CD4-positive, alpha-beta T cell (primary cell): Measurements from ENCODE around the gene EP400. TPM values are rescaled to one million over a fixed set of nuclear protein-coding genes. Genes with fewer than 3 reads are reported as not detected.

Experiments
- ATAC-seq: fragments of 200-7000 bp; cut with Tn5 transposase; one replicate; pipeline ENCODE4 v1.10.0; 2022; ENCODE audit warnings: mild to moderate bottlenecking; ENCODE audit not compliant: poor library complexity
- CTCF ChIA-PET: fragments of 350-600 bp; sonication (Branson Sonifier 250); formaldehyde crosslinking; loops from one replicate; lab custom pipeline; 2021; ENCODE audit warnings: antibody characterized with exemption, inconsistent platforms; lab: Charles Lee
- POLR2A ChIA-PET: fragments of 350-600 bp; sonication (Branson Sonifier 250); formaldehyde crosslinking; loops from one replicate; lab custom pipeline; 2021; ENCODE audit warnings: antibody characterized with exemption, inconsistent platforms; lab: Charles Lee
- DNase-seq, 14 experiments: peaks; one replicate each; pipeline ENCODE4 v3.0.0-alpha.2; 2013 to 2020; ENCODE audit warnings: mixed read lengths in 2 of 14
- H3K27ac ChIP-seq, 2 donors: one replicate each; pipeline versions ENCODE4 v1.5.1 to v1.7.0; 2013; ENCODE audit warnings: low read length in 2 of 2, low read depth in 1 of 2, mild to moderate bottlenecking in 1 of 2
- H3K27me3 ChIP-seq, 2 experiments: 1 replicate in 1 of 2; 2 replicates in 1 of 2; pipeline versions ENCODE4 v1.6.1 to v1.7.0; 2013; ENCODE audit warnings: low read length in 2 of 2, control low read depth in 1 of 2, mild to moderate bottlenecking in 1 of 2, moderate library complexity in 1 of 2; ENCODE audit not compliant: insufficient read depth in 2 of 2, control insufficient read depth in 1 of 2
- H3K36me3 ChIP-seq: one replicate; pipeline ENCODE4 v1.6.1; 2013; ENCODE audit warnings: low read length, control low read depth; ENCODE audit not compliant: insufficient read depth
- H3K4me1 ChIP-seq: one replicate; pipeline ENCODE4 v1.6.1; 2013; ENCODE audit warnings: low read length, control low read depth; ENCODE audit not compliant: insufficient read depth
- H3K4me3 ChIP-seq: one replicate; pipeline ENCODE4 v1.5.1; 2013; ENCODE audit warnings: mild to moderate bottlenecking, low read length, moderate library complexity
- H3K9me3 ChIP-seq, 2 experiments: 1 replicate in 1 of 2; 2 replicates in 1 of 2; pipeline versions ENCODE4 v1.6.1 to v1.7.0; 2013; ENCODE audit warnings: low read length in 2 of 2, mild to moderate bottlenecking in 2 of 2, control low read depth in 1 of 2, moderate library complexity in 1 of 2; ENCODE audit not compliant: control insufficient read depth in 1 of 2, insufficient read depth in 1 of 2
- H3K27ac Mint-ChIP-seq: one replicate; pipeline ENCODE4 v1.8.0; 2020; ENCODE audit warnings: mixed read lengths
- H3K27me3 Mint-ChIP-seq: one replicate; pipeline ENCODE4 v1.8.0; 2021; ENCODE audit warnings: mixed read lengths
- H3K36me3 Mint-ChIP-seq: one replicate; pipeline ENCODE4 v1.8.0; 2021; ENCODE audit warnings: low read depth, mixed read lengths
- H3K4me1 Mint-ChIP-seq: one replicate; pipeline ENCODE4 v1.8.0; 2021; ENCODE audit warnings: low read depth, mixed read lengths
- H3K4me3 Mint-ChIP-seq: one replicate; pipeline ENCODE4 v1.8.0; 2020; ENCODE audit warnings: mild to moderate bottlenecking, mixed read lengths
- H3K9me3 Mint-ChIP-seq: one replicate; pipeline ENCODE4 v1.8.0; 2020; ENCODE audit warnings: mixed read lengths
- intact Hi-C, 2 experiments: fragments of 100-400 bp; cut with DNase I in 1 of 2; cut with micrococcal nuclease in 1 of 2; formaldehyde crosslinking; loops; one replicate each; pipeline versions ENCODE4 v1.15.1 to v1.9.0; 2023 to 2025; cut with DNase I, micrococcal nuclease
- total RNA-seq, 174 experiments: library from RNA in 2 of 174; stranded (reverse) in 2 of 174; gene quantifications; one replicate each; pipeline ENCODE4 v1.2.3 and lab custom pipeline; 2021 to 2026
- TF ChIP-seq, protein P1 (sequence below): fragments of 200-600 bp; IDR thresholded peaks from one replicate; pipeline ENCODE4 v1.8.0; 2022; ENCODE audit warnings: antibody characterized with exemption, mild to moderate bottlenecking

Gene EP400
- total RNA-seq, 2 experiments from 2014 or later: 56.4 to 56.5 TPM

DNA sequence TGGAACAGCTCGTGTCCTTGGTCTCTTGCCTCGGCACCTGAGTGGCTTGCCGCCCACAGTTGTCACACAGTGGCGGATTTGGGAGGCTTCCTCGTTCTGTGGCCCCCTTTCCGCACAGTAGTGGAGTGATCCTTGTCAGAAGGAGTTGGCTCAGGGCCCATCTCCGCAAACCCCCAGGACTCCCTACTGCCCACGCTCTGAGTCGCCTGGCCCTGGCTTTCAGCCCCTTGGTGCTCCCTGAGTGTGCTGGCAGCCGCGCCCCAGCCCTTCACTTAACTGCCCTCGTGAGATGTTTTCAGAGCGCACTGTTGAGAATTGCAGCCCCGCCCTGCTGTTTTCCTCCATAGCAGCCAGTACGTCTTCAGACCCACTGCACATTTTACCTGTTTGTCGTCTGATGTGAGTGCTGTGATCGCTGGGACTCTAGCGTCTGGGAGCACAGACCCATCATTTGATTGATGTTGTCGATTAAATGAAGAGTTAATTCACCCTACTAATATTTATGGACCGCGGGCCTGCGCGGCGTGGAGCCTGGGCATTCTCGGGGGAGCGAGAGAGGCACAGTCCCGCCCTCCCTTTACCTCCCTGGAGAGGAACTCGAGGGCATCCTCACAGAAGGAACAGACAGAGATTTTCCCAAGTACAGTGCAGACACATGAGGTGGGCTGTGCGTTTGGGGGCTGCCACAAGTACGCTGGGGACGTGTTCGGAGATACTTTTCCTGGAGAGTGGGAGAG lies 102.6 kb downstream of the EP400 start:
- no peak overlapping the region for H3K27ac ChIP-seq
- H3K36me3 ChIP-seq: peaks cover 83% of the 10 kb centered on the region
- DNase-seq (no peak), ATAC-seq (no peak)
- no peaks in the 10 kb centered on the region for H3K9me3 Mint-ChIP-seq
- intact Hi-C loops: no loop called here
- TF ChIP-seq, protein P1, sequence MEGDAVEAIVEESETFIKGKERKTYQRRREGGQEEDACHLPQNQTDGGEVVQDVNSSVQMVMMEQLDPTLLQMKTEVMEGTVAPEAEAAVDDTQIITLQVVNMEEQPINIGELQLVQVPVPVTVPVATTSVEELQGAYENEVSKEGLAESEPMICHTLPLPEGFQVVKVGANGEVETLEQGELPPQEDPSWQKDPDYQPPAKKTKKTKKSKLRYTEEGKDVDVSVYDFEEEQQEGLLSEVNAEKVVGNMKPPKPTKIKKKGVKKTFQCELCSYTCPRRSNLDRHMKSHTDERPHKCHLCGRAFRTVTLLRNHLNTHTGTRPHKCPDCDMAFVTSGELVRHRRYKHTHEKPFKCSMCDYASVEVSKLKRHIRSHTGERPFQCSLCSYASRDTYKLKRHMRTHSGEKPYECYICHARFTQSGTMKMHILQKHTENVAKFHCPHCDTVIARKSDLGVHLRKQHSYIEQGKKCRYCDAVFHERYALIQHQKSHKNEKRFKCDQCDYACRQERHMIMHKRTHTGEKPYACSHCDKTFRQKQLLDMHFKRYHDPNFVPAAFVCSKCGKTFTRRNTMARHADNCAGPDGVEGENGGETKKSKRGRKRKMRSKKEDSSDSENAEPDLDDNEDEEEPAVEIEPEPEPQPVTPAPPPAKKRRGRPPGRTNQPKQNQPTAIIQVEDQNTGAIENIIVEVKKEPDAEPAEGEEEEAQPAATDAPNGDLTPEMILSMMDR: no peak
- no peaks in the 10 kb centered on the region for H3K27me3 Mint-ChIP-seq
- H3K9me3 ChIP-seq: no peaks in the 10 kb centered on the region
- no peak overlapping the region for H3K4me3 Mint-ChIP-seq
- H3K4me1 ChIP-seq: no peaks in the 10 kb centered on the region
- no peaks in the 10 kb centered on the region for H3K27me3 ChIP-seq
- H3K27ac Mint-ChIP-seq: no peak overlapping the region
- POLR2A ChIA-PET: no interaction called here
- H3K4me1 Mint-ChIP-seq: no peaks in the 10 kb centered on the region
- CTCF ChIA-PET: no interaction called here
- H3K36me3 Mint-ChIP-seq: peaks cover 91% of the 10 kb centered on the region
- H3K4me3 ChIP-seq: no peak overlapping the region

DNA sequence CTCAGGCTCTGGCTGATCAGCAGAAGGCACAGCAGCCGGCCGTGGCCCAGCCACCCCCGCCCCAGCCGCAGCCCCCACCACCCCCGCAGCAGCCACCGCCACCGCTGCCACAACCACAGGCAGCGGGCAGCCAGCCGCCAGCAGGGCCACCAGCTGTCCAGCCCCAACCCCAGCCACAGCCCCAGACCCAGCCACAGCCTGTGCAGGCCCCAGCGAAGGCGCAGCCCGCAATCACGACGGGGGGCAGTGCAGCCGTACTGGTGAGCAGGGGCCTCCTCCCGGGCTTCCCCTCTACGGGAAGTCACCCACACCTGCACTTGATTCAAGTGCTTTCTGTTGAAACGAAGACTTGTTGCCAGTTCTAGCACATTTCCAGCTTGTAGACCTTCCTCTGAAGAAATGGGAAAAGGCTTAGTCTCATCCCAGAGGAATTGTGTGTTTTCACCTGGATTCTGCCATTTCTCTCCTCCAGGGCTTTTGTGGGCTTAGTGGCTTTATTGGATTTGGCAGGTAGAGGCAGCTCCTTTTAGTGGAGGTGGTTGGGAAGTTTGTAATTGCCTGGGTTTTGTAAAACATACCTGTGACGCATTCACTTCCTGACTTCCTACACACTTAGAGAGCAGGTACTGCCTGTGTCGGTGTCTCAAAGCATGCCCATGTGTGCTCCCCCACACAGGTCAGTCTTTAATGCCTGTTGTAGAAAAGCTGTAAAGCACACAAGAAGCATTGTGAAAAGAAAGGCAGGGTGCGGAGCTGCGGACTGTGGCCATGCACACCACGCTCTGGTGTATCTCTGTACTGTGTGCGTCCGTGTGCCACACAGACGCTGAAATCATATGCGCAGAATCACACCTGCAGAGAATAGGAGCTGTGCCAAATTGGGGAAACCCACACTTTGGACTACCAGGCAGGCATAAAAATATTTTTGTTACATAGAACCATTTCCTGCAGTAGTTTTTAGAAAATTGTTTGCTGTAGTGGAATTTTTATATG lies 103.9 kb downstream of the EP400 start:
- Histone ChIP-seq H3K9me3 (no peaks in the 10 kb centered on the region), H3K4me3 (no peak overlapping the region), H3K27me3 (no peaks in the 10 kb centered on the region), H3K27ac (no peak overlapping the region), H3K4me1 (no peaks in the 10 kb centered on the region), H3K36me3 (peaks cover 90% of the 10 kb centered on the region)
- TF ChIP-seq, protein P1: no peak
- Mint-ChIP-seq H3K27ac (no peak overlapping the region), H3K27me3 (no peaks in the 10 kb centered on the region), H3K9me3 (no peaks in the 10 kb centered on the region), H3K4me1 (no peaks in the 10 kb centered on the region), H3K4me3 (no peak overlapping the region), H3K36me3 (peaks cover 95% of the 10 kb centered on the region)
- DNase-seq (no peak), ATAC-seq (no peak)
- POLR2A ChIA-PET: no interaction called here
- CTCF ChIA-PET: no interaction called here
- intact Hi-C loops: no loop called here

DNA sequence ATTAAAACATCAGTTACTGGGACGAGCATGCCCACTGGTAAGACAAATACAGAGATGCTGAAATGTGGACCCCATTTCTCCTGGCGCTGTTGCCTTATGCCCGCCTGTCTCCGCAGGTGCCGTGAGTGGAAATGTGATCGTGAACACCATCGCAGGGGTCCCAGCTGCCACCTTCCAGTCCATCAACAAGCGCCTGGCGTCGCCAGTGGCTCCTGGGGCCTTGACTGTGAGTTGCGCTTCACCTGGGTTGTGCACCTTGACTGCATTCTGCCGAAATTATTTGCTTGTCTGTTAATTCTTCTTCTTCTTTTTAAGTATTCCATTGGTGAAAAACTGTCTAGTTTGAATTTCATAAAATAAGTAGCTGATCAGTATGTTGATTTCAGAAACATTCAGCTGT lies 105.2 kb downstream of the EP400 start:
- H3K4me1 Mint-ChIP-seq: no peaks in the 10 kb centered on the region
- ChIA-PET CTCF (no interaction called here), POLR2A (no interaction called here)
- Histone ChIP-seq H3K4me3 (no peak overlapping the region), H3K9me3 (no peaks in the 10 kb centered on the region), H3K27ac (no peak overlapping the region), H3K4me1 (no peaks in the 10 kb centered on the region), H3K27me3 (no peaks in the 10 kb centered on the region), H3K36me3 (peaks cover 80% of the 10 kb centered on the region)
- no peaks in the 10 kb centered on the region for H3K9me3 Mint-ChIP-seq
- intact Hi-C loops: no loop called here
- DNase-seq (no peak), ATAC-seq (no peak)
- H3K27me3 Mint-ChIP-seq: no peaks in the 10 kb centered on the region
- no peak overlapping the region for H3K4me3 Mint-ChIP-seq
- TF ChIP-seq, protein P1: no peak
- peaks cover 89% of the 10 kb centered on the region for H3K36me3 Mint-ChIP-seq
- no peak overlapping the region for H3K27ac Mint-ChIP-seq
